ENCODE data around the gene DGKG.

DGKG gene

GRCh38 chr3:186151077-186151971, 210.7 kb downstream of the DGKG start:
- peak; percentile 54 for DNase-seq (ENCODE audit: extremely low read depth, insufficient read length)
- Histone ChIP-seq H3K27me3 (replicated peaks; ENCODE audit: control insufficient read depth, insufficient read depth, low read length) (no peaks in the 10 kb centered on the region), H3K4me3 (replicated peaks; ENCODE audit: low read depth, low read length) (no peak overlapping the region), H3K36me3 (ENCODE audit: control insufficient read depth, insufficient read depth, low read length) (no peaks in the 10 kb centered on the region)
- TF ChIP-seq, protein P1, sequence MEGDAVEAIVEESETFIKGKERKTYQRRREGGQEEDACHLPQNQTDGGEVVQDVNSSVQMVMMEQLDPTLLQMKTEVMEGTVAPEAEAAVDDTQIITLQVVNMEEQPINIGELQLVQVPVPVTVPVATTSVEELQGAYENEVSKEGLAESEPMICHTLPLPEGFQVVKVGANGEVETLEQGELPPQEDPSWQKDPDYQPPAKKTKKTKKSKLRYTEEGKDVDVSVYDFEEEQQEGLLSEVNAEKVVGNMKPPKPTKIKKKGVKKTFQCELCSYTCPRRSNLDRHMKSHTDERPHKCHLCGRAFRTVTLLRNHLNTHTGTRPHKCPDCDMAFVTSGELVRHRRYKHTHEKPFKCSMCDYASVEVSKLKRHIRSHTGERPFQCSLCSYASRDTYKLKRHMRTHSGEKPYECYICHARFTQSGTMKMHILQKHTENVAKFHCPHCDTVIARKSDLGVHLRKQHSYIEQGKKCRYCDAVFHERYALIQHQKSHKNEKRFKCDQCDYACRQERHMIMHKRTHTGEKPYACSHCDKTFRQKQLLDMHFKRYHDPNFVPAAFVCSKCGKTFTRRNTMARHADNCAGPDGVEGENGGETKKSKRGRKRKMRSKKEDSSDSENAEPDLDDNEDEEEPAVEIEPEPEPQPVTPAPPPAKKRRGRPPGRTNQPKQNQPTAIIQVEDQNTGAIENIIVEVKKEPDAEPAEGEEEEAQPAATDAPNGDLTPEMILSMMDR (IDR thresholded peaks at IDR 0.05; ENCODE audit: insufficient read depth, low read length, poor library complexity, severe bottlenecking), result no peak

GRCh38 chr3:186150041-186150830, 211.8 kb downstream of the DGKG start:
- TF ChIP-seq, protein P1 (IDR thresholded peaks at IDR 0.05; ENCODE audit: insufficient read depth, low read length, poor library complexity, severe bottlenecking), result no peak
- DNase-seq (ENCODE audit: extremely low read depth, insufficient read length), result no peak
- Histone ChIP-seq H3K4me3 (replicated peaks; ENCODE audit: low read depth, low read length) (no peak overlapping the region), H3K36me3 (ENCODE audit: control insufficient read depth, insufficient read depth, low read length) (no peaks in the 10 kb centered on the region), H3K27me3 (replicated peaks; ENCODE audit: control insufficient read depth, insufficient read depth, low read length) (no peaks in the 10 kb centered on the region)

GRCh38 chr3:186149319-186149960, 212.6 kb downstream of the DGKG start:
- Histone ChIP-seq H3K36me3 (ENCODE audit: control insufficient read depth, insufficient read depth, low read length) (no peaks in the 10 kb centered on the region), H3K27me3 (replicated peaks; ENCODE audit: control insufficient read depth, insufficient read depth, low read length) (no peaks in the 10 kb centered on the region), H3K4me3 (replicated peaks; ENCODE audit: low read depth, low read length) (no peak overlapping the region)
- TF ChIP-seq, protein P1 (IDR thresholded peaks at IDR 0.05; ENCODE audit: insufficient read depth, low read length, poor library complexity, severe bottlenecking), result no peak
- DNase-seq (ENCODE audit: extremely low read depth, insufficient read length), result no peak

- H3K4me3 ChIP-seq (replicated peaks; ENCODE audit: low read depth, low read length), result no peak overlapping the region
- H3K36me3 ChIP-seq (ENCODE audit: control insufficient read depth, insufficient read depth, low read length), result no peaks in the 10 kb centered on the region
- TF ChIP-seq, protein P1 (IDR thresholded peaks at IDR 0.05; ENCODE audit: insufficient read depth, low read length, poor library complexity, severe bottlenecking), result no peak
- no peak for DNase-seq (ENCODE audit: extremely low read depth, insufficient read length)
- no peaks in the 10 kb centered on the region for H3K27me3 ChIP-seq (replicated peaks; ENCODE audit: control insufficient read depth, insufficient read depth, low read length)
These were observed 217.8 kb downstream of the DGKG start for GRCh38 chr3:186144257-186144656.

GRCh38 chr3:186143250-186143649, 218.8 kb downstream of the DGKG start:
- TF ChIP-seq, protein P1 (IDR thresholded peaks at IDR 0.05; ENCODE audit: insufficient read depth, low read length, poor library complexity, severe bottlenecking), result no peak
- no peak for DNase-seq (ENCODE audit: extremely low read depth, insufficient read length)
- no peak overlapping the region for H3K4me3 ChIP-seq (replicated peaks; ENCODE audit: low read depth, low read length)
- no peaks in the 10 kb centered on the region for H3K36me3 ChIP-seq (ENCODE audit: control insufficient read depth, insufficient read depth, low read length)
- H3K27me3 ChIP-seq (replicated peaks; ENCODE audit: control insufficient read depth, insufficient read depth, low read length), result no peaks in the 10 kb centered on the region

All from GM06990 (cell line).